Activated CD4-positive, alpha-beta T cell treated with anti-CD3 and anti-CD28 coated beads, Interleukin-2, Interleukin-4, amounts not matched to agents 100 ng/mL and 50 ng/mL, durations not matched to agents 16 hours and 8 hours (primary cell): ENCODE measurements around the gene CYP27C1.

Experiments used
- DNase-seq: peaks from one replicate; pipeline ENCODE4 v3.0.0-alpha.2; 2020; ENCODE audit warnings: low spot score

Gene CYP27C1

DNA sequence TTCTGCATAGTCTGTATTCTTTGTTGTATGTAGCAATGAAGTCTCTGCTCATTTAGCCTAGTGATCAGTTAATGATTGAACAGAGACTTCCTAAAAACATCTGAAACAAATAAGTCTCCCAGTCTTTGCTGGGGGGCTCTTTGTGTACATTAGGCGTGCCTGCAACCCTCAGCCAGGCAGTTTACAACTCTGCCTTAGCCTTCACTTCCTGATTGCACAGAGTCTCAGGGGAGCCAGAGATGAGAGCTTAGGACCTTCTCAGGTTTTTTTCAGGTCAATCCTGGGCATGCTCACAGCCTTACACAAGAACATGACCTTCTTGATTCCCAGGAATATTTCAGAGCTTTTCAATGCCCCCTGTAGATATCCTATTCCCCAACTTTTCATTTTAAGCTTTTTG, 69.1 kb downstream of the CYP27C1 start:
- DNase-seq: no peak

DNA sequence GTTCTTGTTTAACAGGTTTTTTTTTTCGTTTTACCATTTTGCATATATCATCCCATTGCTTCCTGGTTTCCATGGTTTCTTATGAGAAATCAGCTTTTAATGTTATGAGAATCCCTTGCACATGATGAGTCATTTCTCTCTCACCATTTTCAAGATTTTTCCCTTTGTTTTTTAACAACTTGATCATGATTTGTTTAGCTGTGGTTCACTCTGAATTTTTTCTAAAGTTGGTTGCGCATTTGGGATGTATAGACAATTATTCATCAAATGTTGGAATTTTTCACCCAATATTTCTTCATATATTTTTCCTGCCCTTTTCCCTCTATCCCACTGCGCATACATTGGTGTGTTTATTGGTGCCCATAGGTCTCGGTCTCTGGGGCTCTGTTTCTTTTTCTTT, 70.7 kb downstream of the CYP27C1 start:
- no peak for DNase-seq

DNA sequence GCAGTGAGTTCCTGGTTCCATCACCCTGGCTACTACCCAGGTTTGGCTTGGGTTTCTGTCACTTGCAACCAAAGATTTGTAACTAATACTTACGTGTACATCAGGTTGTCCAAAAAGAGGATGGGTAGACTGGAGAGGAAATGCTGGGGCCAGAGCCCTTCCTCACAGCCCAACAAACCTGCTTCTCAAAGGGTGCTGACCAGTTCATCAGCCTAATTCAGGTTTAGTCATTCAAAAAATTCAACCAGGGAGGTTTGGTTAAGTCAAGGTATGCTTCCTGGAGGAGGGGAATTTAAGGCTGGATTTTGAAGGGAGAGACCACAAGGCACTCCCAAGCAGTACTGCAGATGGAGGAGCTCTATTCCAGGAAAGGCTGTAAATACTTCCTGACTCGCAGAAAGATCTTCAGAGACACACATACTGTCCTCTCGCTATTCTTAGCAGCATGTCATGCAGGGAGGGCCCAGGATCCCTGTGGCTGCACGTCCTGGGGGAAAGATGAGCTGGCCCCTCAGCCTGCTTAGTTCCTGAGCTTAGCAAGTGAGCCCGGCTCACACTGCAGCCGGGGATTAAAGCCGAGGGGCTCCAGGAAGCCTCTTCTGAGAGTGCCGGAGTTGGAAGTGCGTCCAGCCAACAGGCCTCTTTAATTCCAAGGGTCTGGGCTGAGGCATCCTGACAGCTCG, 73.1 kb downstream of the CYP27C1 start:
- DNase-seq: no peak

DNA sequence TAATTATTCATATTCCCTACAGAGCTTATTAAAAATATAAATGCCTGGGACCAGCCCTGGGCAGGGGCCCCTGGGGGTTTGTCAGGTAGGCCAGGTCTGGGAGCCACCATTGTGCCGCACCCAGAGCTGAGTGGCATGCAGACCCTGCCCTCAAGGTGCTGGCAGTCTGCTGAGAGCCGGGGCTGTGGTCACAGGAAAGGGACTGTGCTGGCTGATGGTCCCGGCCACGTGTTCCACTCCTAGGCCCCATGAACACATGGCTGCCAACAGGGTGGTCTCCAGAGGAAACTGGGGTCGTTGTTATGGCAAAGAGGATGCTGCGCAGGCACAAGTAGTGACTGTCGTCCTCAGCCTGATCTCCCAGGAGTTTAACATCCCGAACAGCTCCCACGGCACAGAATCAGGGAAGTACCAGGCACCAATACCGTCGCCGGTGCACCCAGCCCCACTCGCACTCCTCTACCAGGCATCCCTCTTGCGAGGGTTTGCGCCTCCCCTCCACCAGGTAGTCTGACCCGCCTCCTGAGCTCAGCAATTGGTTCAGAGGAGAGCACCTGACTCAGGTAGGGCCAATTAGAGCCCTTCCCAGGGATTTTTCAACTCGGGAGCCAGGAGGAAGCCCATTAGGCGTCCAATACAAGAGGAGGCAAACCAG, 73.9 kb downstream of the CYP27C1 start:
- no peak for DNase-seq

DNA sequence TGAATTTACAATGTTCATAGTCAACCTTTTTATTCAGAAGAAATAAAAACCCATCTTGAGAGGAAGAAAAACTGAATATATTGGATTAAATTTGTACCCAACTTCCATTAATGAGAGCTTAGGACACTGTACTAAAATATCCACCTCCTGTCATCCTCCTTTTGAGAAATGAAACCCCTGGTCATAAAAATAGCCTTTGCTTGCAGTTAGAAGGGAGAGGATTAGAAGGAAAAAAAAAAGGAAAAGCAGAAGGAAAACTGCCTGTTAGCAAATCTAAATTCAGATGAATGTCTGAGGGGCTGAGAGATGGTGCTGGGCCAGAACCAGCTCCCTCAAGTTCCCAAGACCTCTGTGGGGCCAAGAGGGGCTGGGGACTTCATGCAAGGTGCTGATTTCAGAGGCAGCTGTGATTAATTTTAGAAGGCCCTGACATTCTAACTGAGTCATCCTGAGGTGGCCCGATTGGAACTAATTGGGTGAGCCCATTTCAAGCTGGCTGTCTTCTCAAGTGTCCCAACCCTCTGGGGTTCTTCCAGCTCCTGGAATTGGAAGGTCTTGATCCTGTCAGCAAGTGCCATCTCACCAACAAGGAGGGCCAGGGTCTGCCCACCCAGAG, 74.7 kb downstream of the CYP27C1 start:
- DNase-seq: no peak

DNA sequence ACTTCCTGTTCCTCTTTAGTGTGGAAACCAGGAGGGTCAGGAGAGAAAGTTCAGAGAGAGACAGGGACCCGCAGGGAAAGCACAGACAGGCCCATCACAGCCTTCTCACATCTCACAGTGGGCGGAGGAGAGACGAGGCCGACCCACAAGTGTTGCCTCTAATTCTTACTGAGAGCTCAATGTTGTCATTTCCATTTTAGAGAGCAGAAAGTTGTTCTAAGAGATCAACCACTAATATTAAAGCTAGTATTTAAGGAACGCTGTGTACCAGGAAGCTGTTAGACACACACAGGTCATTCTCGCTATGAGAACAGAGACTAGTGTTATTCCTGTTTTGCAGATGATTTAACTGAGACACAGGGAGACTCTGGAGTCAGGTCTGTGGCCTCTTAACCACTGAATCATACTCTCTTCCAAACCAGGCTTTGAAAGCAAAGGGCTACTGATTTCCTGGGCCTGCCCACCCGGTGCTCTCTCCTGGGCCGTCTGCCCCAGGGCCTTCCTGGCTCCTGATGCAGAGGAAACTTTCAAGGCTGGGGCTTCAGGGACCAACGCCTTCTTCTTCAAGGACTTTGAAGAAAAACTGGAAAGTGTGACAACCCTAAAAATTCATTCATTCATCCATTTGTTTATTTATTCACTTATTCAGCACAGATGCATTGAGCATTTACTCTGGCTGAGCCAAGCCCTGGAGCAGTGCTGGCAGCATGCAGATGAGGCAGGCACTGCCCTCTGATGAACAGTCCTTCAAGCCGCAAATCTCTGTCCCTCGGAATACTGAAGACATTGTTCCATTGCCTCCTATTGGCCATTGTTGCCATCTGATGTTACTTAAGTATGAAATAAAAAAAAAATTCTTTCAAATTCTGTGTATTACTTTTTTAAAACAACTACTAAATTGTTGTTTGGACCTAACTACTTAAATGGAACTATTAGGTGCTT, 76.0 kb downstream of the CYP27C1 start:
- DNase-seq: no peak

DNA sequence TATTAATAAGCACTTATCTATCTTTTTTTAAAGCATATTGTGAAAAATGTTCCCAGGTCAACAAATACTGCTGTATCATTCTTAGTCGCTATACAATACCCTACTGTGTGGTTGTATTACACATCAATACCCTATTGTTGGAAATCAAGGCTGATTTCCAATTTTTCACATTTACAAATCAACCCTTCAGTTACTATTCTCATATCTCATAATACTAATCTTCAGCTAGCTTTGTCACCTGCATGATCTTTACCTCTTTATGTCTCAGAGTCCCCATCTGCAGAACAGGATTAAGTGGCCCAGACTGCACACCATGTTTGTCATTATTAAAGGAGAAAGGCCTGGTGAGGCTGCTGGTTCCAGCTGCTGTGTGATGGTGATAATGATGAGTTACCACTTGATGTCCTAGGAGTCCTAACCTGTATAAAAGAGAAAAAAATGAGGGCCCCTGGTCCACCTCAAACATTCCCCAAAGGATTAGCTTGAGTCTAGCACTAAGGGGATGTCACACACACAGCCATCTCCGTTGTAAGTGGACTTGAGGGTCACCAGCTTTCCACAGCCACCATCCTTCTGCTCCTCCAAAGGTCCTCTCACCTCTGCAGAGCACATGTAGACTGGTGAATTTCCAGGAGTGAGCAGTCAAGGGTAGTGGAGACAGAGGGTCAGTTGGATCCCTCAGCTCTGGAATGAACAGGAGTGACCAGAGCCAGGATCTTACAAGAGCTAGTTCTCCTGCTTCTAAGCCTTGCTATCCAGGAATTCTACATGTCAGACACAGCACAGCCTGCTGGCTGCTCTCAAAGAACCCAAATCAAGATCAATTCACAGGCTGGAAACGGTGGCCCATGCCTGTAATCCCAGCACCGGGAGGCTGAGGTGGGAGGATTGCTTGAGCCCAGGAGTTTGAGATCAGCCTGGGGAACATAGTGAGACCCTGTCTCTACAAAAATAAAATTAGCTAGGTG, 77.2 kb downstream of the CYP27C1 start:
- DNase-seq: no peak

DNA sequence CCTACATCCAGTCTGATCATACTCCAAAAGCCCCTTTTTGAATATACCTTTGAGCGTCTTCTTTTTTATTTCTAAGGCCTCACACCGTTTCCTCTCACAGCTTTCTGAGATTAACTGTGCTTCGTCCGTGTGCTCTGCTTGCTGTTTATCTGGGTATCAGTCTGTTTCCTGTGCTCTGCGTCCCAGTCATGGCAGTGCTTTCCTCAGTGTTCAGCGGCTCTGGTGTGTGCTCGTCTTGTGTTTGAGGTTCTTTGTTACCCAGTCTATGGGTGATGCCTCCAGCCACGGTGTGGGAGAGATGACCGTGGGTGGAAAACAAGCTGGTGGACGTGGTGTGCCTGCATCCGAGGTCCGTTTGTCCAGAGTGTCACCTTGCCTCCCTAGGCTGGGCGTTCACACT, 79.6 kb downstream of the CYP27C1 start:
- DNase-seq: no peak

DNA sequence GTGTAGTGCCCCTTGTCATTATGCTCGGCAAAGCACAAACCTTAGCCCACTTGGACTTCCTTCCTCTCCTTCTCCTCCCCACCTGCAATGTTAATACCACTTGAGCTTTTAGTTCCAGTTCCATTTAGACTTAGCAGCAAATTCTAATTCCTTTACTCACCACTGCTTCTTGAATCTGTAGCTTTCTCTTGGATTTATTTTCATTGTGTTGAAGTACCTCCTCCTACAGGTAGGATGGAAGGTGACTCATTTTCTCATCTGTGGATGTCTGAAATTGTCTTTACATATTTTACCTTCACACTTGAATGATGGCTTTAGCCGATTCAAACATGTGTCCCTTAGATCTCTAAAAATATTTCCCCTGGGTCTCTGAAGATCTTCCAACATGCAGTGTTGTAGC, 80.3 kb downstream of the CYP27C1 start:
- DNase-seq: no peak

DNA sequence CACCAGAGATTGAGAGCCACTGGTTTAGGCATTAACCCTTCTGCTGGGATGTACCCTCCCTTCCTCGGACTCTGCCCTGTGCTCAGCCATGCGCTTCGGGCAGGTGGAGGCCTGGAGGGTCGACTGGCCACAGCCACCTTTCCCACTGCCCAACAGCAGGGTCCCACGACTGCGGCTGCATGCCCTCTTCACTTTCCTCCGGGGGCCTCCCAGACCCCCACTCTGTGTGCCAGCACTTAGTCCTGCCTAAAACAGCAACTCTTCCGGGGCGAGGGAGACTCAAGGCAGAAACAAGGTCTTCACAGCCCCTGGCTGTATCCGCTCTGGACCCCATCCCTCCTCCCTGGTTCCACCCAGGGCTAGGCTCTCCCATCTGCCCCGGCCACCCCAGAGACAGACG, 81.8 kb downstream of the CYP27C1 start:
- DNase-seq: no peak

DNA sequence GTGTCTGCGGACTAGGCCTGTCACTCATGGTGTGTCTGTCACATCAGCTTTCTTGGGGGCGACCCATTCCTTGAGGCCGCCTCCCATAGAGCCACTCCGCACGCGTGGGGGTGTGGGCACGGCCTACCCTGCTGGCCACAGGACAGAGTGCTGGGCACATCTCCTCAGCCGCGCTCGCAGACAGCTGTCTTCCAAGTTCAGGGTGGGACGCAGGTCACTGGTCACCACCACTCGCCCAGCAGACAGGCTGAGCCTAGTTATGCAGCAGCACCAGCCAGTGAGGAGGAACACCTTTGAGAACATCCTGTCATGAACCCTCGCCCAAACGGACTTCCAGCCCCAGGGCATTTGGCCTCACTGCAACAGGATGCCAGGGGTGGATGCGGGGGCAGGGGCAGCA, 82.4 kb downstream of the CYP27C1 start:
- DNase-seq: no peak

DNA sequence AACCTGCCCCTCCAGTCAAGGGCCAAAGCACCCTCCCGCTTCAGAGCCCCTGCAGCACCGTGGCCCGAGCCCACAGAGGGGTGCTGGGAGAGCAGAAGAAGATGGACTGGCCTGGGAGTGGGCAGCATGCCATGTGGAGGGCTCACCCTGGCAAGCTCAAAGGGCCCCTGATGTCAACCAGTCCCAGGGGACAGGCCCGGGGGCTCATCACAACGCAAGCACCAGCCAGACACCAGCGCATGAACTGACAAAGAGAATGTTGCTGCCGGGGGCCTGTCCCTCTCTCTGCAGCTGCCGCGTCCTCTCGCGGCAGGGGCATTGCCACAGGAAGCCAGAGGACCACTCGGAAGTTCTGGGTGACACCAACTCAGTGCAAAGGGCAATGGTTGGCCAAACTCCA, 82.9 kb downstream of the CYP27C1 start:
- no peak for DNase-seq

DNA sequence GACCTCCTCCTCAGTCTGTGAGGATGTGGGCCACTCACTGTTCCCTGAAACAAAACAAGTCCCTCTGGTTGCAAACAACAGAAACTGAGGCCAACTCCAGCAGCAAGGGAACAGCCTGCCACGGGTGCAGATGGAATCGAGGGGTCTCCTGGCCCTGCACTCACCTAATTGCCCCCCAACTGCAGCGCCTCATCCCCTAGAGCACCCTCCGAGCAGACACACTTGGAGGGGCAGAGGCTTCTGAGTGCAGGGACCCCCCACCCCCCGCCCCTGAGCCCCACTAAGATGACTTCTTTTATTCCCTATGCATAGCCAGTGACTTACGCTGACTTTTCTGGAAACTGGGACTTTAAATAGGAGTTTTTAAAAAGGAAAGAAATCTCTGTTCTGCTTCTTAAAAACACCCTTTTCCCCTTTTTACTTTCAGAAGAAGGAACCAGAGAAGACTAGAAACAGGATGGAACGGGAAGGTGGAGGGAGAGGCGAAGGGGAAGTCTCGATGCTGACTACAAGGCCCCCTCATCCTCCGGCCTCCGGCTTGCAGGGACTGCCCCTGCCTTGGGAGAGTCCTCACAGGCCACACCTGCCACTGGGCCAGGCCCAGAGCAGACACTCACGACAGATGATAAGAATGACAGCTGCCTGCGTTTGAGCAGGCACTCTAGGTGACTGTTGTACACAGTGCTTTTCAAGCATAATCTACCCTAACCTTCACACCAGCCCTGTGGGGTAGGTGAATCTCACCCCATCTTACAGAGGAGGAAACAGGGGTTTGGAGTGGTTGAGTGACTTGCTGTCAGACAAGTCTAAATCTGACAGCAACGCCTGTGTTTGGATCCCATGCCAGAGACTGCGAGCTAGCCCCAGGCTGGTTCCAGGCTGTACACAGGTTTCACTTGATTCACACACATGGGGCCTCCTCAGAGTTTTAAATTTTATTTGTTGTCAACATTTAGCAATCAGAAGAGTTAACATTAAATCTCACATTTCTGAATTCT, 85.0 kb downstream of the CYP27C1 start:
- no peak for DNase-seq

DNA sequence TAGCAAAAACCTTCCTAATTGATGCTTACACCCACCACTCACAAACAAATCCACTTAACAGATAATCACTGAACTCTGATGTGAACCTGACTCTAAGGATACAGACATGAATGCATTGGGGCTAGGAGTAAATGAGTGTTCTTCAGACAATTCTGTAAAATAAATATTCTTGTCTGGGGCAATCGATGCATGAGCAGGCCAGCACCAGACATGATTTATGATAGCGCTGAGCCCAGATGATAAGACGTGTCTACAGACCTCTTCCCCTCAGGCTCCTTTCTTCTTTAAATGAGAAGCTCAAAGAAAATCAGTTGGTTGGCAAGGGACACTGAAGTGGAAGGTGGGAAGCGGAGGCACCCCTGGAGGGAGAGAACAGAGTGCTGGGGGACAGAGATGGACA, 85.9 kb downstream of the CYP27C1 start:
- no peak for DNase-seq
